Urothelium cell line (cell line): ENCODE data around the gene TSPAN11.
"Not testable (repeated sequence)": the region's sequence is repeated elsewhere in the genome, so short reads cannot be mapped to it uniquely, and the experiment has no call there.

Experiments
- DNase-seq: peaks from one replicate; pipeline ENCODE4 v3.0.0; 2011; ENCODE audit warnings: low spot score, mixed read lengths
- FAIRE-seq: peaks from 2 replicates; lab custom pipeline; 2011; peaks lifted over from hg19 to GRCh38; lab: Jason Lieb, UNC

TSPAN11 gene

DNA sequence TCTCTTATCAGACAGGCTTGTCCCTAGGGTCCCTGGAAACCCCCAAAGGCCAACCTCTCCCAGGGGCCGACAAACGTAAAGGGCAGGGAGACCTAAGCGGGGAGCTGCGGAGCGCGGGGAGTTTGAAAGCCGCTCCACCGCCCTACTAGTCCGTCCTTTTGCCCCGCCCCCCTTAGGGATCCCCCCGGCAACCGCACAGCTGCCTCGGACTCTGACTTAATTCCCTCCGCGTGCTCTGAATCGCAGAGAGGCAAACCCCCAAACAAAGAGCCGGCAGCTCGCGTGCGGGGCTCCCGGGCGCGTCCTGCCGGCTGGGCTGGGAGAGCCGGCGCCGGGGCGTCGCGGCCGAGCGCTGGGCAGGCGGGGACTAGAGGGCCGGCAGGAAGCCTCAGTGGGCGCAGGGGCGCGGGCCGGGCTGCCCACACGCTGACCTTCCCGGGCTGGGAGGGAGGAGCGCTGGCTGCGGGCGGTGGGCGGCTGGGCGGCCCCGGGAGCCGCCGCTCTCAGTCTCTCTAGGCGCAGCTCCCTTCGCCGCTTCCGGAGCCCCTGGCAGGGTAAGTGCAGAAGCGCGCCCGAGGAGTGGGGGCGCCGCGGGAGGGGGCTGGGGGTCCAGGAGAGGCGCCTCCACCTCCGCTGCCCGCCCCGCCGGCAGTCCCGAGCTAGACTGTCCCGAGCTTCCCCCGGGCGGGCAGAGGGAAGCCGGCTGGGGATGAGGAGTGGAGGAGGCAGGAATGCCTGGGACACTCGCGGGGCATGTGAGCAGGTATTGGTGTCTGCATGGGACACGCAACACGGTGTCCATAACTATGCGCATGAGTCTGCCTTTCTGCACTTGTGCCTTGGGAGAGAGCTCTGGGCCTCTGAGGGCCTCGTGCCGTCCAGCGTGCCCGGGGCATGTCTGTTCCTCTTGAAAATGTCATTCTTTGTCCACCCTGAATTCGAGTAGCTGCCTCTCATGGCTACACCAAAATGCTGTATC lies at the start of gene TSPAN11:
TSS of gene TSPAN11 (plus strand) at position 506 of the 979 bp plus-strand sequence. CDS start 27,244 bp downstream, outside the sequence.
- DNase-seq = peak; percentile 44
- peak; percentile 80 for FAIRE-seq

DNA sequence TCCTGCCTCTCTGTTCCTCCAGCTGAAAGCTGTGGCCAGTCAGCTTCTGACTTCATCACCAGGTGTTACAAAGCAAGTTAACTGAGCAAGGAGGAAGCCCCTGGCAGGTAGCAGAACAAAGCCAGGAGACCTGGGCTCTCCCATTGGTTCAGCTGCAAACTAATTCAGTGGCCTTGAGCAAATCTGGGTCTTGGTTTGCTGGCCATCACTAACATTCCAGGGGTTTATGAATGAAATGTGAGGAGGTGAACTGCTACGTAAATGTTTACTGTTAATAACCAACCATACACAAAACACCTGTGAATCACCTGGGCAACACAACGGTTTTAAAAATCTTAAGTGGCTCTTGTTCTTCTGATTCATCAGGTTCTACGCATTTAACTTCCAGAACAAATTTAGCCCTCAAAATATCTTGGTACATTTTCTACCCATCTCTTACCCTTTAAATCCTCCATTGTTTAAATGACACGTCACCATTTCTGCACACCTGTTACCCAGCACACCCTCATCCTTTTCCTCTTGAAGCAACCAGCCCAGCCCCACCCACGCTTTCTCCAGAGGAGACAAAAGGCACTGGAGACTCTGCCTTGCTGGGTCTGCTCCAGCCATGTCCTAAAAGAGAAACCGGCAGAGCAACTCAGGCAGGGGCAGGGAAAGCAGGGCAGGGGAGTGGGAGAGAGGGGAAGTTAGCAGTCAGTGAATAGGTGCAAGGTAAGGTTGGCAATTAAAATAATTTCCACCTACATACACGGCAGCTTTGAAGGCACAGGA lies 49.3 kb upstream of the TSPAN11 start:
- DNase-seq (no peak), FAIRE-seq (no peak)

DNA sequence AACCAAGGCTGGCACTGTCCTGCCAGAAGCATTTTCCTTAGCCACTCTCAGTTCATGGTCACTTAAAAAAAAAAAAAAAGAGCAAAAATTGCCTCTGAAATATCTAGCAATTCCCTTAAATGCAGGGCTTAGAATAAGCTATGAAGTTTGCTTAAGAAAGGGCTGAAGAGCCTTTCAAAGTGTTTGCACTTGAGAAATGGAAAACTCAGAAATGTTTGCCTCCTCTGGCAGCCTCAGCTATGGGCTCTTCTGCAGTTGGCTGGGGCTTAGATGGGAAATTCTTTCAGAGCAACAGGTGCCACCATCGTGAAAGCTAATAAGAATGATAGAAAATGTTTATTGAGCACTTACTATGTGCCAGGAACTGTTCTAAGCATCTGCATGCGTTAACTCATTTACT lies 48.5 kb upstream of the TSPAN11 start:
- DNase-seq = no peak
- FAIRE-seq = no peak

DNA sequence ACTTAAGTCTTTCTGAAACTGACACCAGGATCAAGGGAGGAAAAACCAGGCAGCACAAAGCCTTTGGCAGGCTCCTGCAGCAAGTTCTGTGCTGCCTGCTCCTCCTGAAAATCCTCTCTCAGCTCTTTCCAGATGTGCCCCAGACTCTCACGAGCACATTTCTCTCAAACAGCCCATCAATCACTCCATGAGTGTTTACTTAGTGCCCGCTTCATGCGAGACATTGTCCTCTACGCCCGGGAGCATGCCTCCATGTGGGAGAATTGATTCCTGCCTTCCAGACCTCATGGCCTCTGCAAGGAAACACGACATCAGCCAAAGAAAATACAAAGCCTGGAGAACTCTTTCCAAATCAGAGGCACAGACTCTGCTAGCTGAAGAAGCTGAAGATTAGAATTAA lies 46.5 kb upstream of the TSPAN11 start:
- FAIRE-seq (no peak), DNase-seq (no peak)

GRCh38 chr12:30880813-30881212 lies 45.7 kb upstream of the TSPAN11 start:
- no peak for DNase-seq
- no peak for FAIRE-seq

DNA sequence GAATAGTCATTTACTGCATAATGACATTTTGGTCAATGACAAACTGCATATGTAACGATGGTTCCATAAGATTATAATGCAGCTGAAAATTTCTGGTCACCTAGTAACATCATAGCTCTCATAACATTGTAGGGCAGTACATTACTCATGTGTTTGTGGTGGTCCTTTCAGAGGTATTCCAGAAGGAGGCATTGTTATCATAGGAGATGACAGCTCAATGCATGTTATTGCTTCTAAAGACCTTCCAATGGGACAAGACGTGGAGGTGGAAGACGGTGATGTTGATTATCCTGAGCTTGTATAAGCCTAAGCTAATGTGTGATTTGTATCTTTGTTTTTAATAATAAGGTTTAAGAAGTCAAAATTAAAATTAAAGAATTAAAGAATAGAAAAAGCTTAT lies 43.8 kb upstream of the TSPAN11 start:
- no peak for FAIRE-seq
- no peak for DNase-seq

DNA sequence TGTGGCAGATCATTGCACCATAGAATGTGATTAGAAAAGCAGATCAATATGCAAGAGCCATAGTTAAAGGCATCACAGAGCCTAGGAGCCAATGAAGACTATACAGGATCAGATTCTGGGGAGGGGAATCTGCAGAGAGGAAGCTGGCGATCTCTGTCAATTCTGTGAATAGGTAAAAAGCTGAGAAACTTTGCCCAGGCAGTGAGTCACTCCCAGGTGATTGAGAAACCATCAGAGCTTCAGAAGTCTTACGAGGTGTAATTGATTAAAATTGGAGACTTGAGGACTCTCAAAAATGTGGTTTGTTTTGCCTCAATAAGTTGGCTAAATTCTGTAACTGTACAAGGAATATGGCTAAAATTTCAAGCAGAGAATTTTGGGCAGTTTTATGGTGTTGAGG lies 41.7 kb upstream of the TSPAN11 start:
- no peak for FAIRE-seq
- no peak for DNase-seq

- FAIRE-seq (no peak), DNase-seq (no peak)
Observed at GRCh38 chr12:30885321-30885720, 41.2 kb upstream of the TSPAN11 start.

DNA sequence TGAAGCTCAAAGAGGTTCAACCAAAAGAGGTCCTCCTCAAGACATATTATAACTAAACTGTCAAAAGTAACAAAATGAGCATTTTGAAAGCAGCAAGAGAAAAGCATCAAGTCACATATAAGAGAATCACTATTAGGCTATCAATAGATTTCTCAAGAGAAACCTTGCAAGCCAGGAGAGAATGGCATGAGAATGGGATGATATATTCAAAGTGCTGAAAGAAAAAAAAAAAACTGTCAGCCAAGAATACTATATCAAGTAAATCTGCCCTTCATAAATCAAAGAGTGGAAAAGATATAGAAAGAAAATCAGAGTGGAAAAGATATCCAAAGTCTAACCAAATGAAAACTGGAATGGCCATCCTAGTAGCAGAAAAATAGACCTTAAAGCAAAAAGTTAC lies 39.3 kb upstream of the TSPAN11 start:
- FAIRE-seq (no peak), DNase-seq (no peak)

- no peak for FAIRE-seq
- DNase-seq = no peak
Observed at GRCh38 chr12:30888241-30888640, 38.3 kb upstream of the TSPAN11 start.

- not testable (repeated sequence) for FAIRE-seq, DNase-seq
Observed at GRCh38 chr12:30894531-30894930, 32.0 kb upstream of the TSPAN11 start.

- DNase-seq (no peak), FAIRE-seq (no peak)
Observed at GRCh38 chr12:30896461-30896860, 30.1 kb upstream of the TSPAN11 start.

GRCh38 chr12:30898846-30899245 lies 27.7 kb upstream of the TSPAN11 start:
- DNase-seq (no peak), FAIRE-seq (no peak)

DNA sequence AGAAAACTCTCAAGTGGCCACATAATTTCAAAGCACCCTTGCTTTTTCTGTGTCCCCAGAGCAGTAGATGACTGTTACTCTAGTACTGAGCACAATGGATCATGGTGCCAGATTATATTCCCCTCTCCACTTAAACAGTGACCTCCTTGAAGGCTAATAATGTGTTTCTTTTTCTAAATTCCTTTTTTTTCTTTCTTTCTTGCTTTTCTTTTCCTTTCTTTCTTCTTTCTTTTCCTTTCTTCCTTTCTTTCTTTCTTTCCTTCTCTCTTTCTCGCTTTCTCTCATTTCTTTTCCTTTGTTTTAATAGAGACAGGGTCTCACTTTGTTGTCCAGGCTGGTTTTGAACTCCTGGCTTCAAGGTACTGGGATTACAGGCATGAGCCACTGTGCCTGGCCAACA lies 26.2 kb upstream of the TSPAN11 start:
- no peak for FAIRE-seq
- no peak for DNase-seq

GRCh38 chr12:30902001-30902400 lies 24.5 kb upstream of the TSPAN11 start:
- DNase-seq (no peak), FAIRE-seq (no peak)

- no peak for FAIRE-seq
Observed at GRCh38 chr12:30902596-30902995, 24.0 kb upstream of the TSPAN11 start.

GRCh38 chr12:30905463-30906009 lies 21.0 kb upstream of the TSPAN11 start:
- no peak for FAIRE-seq
- no peak for DNase-seq

More at GRCh38 chr12:30902596-30902995, 24.0 kb upstream of the TSPAN11 start:
- DNase-seq = no peak

DNA sequence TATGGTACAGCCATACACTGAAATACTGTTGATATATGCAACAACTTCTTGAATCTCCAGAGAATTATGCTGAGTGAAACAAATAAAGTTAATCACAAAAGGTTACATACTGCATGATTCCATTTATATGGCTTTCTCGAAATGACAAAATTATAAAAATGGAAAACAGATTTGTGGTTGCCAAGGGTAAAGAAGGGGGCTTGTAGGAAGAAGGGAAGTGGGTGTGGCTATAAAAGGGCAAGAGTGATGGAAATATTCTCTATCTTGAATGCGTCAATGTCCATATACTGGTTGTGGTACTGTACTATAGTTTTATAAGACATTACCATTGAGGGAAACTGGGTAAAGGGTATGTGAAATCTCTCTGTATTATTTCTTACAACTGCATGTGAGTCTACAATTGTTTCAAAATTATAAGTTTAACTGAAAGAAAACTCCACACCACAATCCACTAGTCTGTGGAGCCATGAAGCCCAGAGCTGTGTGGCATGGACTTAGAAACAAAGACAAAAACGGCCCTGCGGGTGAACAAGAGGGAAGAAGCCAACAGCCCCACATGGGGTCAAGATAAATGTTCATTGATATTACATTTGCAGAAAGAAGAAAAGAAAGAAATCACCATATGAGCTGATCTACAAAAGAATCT lies 18.3 kb upstream of the TSPAN11 start:
- DNase-seq = no peak

DNA sequence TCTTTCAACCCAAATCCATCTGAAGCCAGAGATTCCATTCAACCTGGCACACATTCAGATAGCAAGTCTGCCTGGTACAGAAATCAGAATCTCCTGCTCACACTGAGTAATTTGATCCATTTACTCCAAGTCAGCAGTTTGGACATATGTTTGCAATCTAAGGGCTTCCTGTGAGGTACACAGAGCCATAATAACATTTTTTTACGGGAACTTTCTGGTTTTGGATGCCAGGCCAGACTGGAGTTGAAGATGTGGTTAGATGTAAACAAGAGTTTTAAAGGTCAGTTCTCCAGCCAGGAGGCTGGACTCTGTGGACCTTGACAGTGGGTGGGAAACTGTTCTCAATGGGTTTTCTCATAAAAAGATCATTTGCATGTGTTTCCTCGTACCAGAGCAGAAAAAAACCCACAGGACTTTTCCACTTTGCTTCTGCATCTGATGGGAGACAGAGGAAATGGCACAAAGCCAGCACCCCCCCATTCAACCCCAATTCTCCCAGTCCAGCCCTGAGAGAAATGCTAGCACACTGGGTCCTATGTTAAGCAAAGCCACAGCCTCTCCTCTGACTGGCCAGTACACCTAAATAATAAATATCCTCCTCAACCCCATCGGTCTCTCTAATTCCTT lies 17.7 kb upstream of the TSPAN11 start:
- DNase-seq = no peak
- no peak for FAIRE-seq

More for the DNA sequence above, 18.3 kb upstream of the TSPAN11 start:
- FAIRE-seq = no peak

- FAIRE-seq = no peak
- no peak for DNase-seq
Observed at GRCh38 chr12:30909349-30910037, 17.1 kb upstream of the TSPAN11 start.
